Gastrocnemius medialis (tissue), 4 donors: ENCODE results near the gene DHX36.

ENCODE experiments used
- POLR2A ChIP-seq, 2 donors: fragments of 450-650 bp; IDR thresholded peaks; one replicate each; pipeline ENCODE4 v1.6.1; 2017; ENCODE audit warnings: antibody characterized with exemption in 2 of 2, mild to moderate bottlenecking in 2 of 2, moderate library complexity in 2 of 2
- TF ChIP-seq, protein P1 (sequence below), 5 experiments: fragments of 450-650 bp in 3 of 5; fragments of 200-600 bp in 2 of 5; sonication (generic) in 2 of 5; IDR thresholded peaks in 4 of 5; conservative IDR thresholded peaks in 1 of 5; 1 replicate in 4 of 5; 2 replicates in 1 of 5; pipeline ENCODE4 v1.5.1; 2016 to 2019; ENCODE audit warnings: antibody characterized with exemption in 5 of 5, mild to moderate bottlenecking in 3 of 5, moderate library complexity in 3 of 5

DNA sequence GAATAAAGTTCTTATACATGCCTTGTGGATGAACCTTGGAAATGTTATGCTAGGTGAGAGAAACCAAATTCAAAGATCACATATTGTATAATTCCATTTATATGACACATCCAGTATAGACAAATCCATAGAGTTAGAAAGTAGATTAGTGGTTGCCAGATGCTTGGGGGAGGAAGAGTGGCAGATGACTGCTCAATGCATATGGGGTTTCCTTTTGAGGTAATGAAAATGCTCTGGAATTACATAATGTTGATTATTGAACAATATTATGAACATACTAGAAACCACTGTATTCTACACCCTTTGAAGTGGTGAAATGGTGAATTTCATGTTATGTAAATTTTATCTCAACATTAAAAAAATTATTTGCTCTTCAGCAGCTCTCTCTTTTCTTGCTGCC, 100.8 kb downstream of the DHX36 start:
- no peak for TF ChIP-seq POLR2A (IDR thresholded peaks at IDR 0.05)
- TF ChIP-seq, protein P1, sequence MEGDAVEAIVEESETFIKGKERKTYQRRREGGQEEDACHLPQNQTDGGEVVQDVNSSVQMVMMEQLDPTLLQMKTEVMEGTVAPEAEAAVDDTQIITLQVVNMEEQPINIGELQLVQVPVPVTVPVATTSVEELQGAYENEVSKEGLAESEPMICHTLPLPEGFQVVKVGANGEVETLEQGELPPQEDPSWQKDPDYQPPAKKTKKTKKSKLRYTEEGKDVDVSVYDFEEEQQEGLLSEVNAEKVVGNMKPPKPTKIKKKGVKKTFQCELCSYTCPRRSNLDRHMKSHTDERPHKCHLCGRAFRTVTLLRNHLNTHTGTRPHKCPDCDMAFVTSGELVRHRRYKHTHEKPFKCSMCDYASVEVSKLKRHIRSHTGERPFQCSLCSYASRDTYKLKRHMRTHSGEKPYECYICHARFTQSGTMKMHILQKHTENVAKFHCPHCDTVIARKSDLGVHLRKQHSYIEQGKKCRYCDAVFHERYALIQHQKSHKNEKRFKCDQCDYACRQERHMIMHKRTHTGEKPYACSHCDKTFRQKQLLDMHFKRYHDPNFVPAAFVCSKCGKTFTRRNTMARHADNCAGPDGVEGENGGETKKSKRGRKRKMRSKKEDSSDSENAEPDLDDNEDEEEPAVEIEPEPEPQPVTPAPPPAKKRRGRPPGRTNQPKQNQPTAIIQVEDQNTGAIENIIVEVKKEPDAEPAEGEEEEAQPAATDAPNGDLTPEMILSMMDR (IDR thresholded peaks at IDR 0.05 in 4 of 5, conservative IDR thresholded peaks at IDR 0.05 in 1 of 5) = no peak
